ENCODE results near the gene SPATA2L. TPM values are rescaled to one million over a fixed set of nuclear protein-coding genes. Genes with fewer than 3 reads are reported as not detected.
"Not testable (repeated sequence)": the region's sequence is repeated elsewhere in the genome, so short reads cannot be mapped to it uniquely, and the experiment has no call there.

Gene SPATA2L
- total RNA-seq, 4 donors from 2014 or later: 14.1 to 32.3 (median 21.5) TPM

GRCh38 chr16:89705006-89705405 lies 3.5 kb upstream of the SPATA2L start:
- 73% methylated on average over 15 of the region's 15 CpGs for WGBS
- no peaks in the 10 kb centered on the region for H3K36me3 ChIP-seq
- TF ChIP-seq, protein P1, sequence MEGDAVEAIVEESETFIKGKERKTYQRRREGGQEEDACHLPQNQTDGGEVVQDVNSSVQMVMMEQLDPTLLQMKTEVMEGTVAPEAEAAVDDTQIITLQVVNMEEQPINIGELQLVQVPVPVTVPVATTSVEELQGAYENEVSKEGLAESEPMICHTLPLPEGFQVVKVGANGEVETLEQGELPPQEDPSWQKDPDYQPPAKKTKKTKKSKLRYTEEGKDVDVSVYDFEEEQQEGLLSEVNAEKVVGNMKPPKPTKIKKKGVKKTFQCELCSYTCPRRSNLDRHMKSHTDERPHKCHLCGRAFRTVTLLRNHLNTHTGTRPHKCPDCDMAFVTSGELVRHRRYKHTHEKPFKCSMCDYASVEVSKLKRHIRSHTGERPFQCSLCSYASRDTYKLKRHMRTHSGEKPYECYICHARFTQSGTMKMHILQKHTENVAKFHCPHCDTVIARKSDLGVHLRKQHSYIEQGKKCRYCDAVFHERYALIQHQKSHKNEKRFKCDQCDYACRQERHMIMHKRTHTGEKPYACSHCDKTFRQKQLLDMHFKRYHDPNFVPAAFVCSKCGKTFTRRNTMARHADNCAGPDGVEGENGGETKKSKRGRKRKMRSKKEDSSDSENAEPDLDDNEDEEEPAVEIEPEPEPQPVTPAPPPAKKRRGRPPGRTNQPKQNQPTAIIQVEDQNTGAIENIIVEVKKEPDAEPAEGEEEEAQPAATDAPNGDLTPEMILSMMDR (IDR thresholded peaks at IDR 0.05): no peak
- TF ChIP-seq EP300 (IDR thresholded peaks at IDR 0.05): no peak
- TF ChIP-seq POLR2AphosphoS5 (IDR thresholded peaks at IDR 0.05): no peak
- TF ChIP-seq POLR2A (IDR thresholded peaks at IDR 0.05): no peak
- DNase-seq (ENCODE audit: low spot score in 2 of 2): no peak
- no peaks in the 10 kb centered on the region for H3K27me3 ChIP-seq
- H3K4me3 ChIP-seq: no peak overlapping the region
- peaks cover 30% of the 10 kb centered on the region for H3K4me1 ChIP-seq
- H3K9me3 ChIP-seq: no peaks in the 10 kb centered on the region
- H3K27ac ChIP-seq: no peak overlapping the region

GRCh38 chr16:89704281-89704680 lies 2.8 kb upstream of the SPATA2L start:
- H3K4me1 ChIP-seq: peaks cover 37% of the 10 kb centered on the region
- no peaks in the 10 kb centered on the region for H3K36me3 ChIP-seq
- 78% methylated on average over 13 of the region's 13 CpGs for WGBS
- DNase-seq (ENCODE audit: low spot score in 2 of 2): no peak
- no peaks in the 10 kb centered on the region for H3K9me3 ChIP-seq
- H3K4me3 ChIP-seq: no peak overlapping the region
- TF ChIP-seq EP300 (IDR thresholded peaks at IDR 0.05): no peak
- TF ChIP-seq POLR2A (IDR thresholded peaks at IDR 0.05): no peak
- no peak for TF ChIP-seq POLR2AphosphoS5 (IDR thresholded peaks at IDR 0.05)
- TF ChIP-seq, protein P1 (IDR thresholded peaks at IDR 0.05): no peak
- H3K27me3 ChIP-seq: no peaks in the 10 kb centered on the region
- no peak overlapping the region for H3K27ac ChIP-seq

GRCh38 chr16:89700649-89701424 lies 668 bp downstream of the SPATA2L start:
- peak in 1 of 2 donors; percentile 80 for DNase-seq (ENCODE audit: low spot score in 2 of 2)
- TF ChIP-seq POLR2A (IDR thresholded peaks at IDR 0.05): no peak
- peak in 1 of 3 donors; percentile 32 for TF ChIP-seq POLR2AphosphoS5 (IDR thresholded peaks at IDR 0.05)
- TF ChIP-seq, protein P1 (IDR thresholded peaks at IDR 0.05): peak in 1 of 2 donors; percentile 22
- no peak for TF ChIP-seq EP300 (IDR thresholded peaks at IDR 0.05)
- Histone ChIP-seq H3K27me3 (no peaks in the 10 kb centered on the region), H3K27ac (peak overlapping the region; percentile 76), H3K36me3 (peaks cover 17% of the 10 kb centered on the region), H3K4me3 (peak overlapping the region; percentile 81), H3K9me3 (no peaks in the 10 kb centered on the region), H3K4me1 (peaks cover 31% of the 10 kb centered on the region)
- whole genome bisulfite sequencing: 20% methylated on average over 2 of the region's 78 CpGs

DNA sequence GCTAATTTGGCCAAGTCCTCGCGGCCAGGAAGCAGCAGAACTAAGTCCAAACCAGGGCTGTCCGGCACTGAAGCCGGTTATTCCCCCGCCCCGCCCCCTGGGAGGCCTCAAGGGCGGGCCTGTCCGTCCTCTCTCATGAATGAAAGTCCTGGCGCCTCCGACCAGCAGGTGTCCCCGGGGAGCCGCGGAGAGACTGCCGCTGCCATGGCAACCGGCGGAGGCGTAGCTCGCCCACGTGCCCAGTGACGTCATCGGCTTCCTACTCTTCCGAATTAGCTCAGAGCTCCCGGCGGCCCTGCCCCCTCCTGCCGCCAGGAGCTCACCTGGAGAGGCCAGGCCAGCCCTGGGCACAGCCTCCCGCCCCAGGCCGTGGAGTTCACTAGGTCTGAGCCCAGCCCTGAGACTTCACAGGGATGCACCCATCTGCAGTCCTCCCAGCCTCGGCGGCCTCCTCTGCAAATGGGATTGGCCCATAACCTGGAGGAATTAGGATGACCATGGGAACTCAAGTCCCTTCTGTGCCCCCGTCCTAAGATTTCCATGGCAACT lies 1.3 kb downstream of the SPATA2L start:
- Histone ChIP-seq H3K4me3 (peak overlapping the region; percentile 81), H3K4me1 (peaks cover 31% of the 10 kb centered on the region), H3K27me3 (no peaks in the 10 kb centered on the region), H3K36me3 (peaks cover 24% of the 10 kb centered on the region), H3K27ac (peak overlapping the region; percentile 76), H3K9me3 (no peaks in the 10 kb centered on the region)
- WGBS: 0% methylated on average over 4 of the region's 30 CpGs
- TF ChIP-seq, protein P1 (IDR thresholded peaks at IDR 0.05): peak; percentile 65 to 73
- TF ChIP-seq POLR2AphosphoS5 (IDR thresholded peaks at IDR 0.05): peak in 1 of 3 donors; percentile 87
- TF ChIP-seq POLR2A (IDR thresholded peaks at IDR 0.05): no peak
- peak; percentile 98 to 99 for DNase-seq (ENCODE audit: low spot score in 2 of 2)

GRCh38 chr16:89699629-89700099 lies 1.8 kb downstream of the SPATA2L start:
- not testable (repeated sequence) for H3K9me3 ChIP-seq, H3K27me3 ChIP-seq
- peak overlapping the region; percentile 81 for H3K4me3 ChIP-seq
- H3K27ac ChIP-seq: peak overlapping the region; percentile 76
- DNase-seq (ENCODE audit: low spot score in 2 of 2): peak in 1 of 2 donors; percentile 64
- peaks cover 31% of the 10 kb centered on the region for H3K4me1 ChIP-seq
- H3K36me3 ChIP-seq: peaks cover 29% of the 10 kb centered on the region
- 56% methylated on average over 18 of the region's 18 CpGs for WGBS

DNA sequence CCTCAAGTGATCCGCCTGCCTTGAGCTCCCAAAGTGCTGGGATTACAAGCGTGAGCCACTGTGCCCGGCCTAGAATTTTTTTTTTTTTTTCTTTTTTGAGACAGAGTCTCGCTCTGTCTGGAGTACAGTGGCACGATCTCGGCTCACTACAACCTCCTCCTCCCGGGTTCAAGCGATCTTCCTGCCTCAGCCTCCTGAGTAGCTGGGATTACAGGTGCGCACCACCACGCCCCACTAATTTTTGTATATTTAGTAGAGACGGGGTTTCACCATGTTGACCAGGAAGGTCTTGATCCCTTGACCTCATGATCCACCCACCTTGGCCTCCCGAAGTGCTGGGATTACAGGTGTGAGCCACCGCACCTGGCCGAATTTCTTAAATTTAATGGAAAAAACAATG lies 2.8 kb downstream of the SPATA2L start:
- H3K4me3 ChIP-seq; DNase-seq (ENCODE audit: low spot score in 2 of 2); H3K9me3 ChIP-seq; H3K27ac ChIP-seq; H3K27me3 ChIP-seq: not testable (repeated sequence)
- H3K36me3 ChIP-seq: peaks cover 38% of the 10 kb centered on the region
- 97% methylated on average over 14 of the region's 14 CpGs for WGBS
- H3K4me1 ChIP-seq: peaks cover 31% of the 10 kb centered on the region
